HG03103 (cell line): ENCODE data around the gene RNU7-1.

Experiments
- ATAC-seq: cut with Tn5 transposase; IDR thresholded peaks from one replicate; pipeline ENCODE4 v1.9.1; 2021; ENCODE audit warnings: low read depth; ENCODE audit not compliant: unreplicated experiment

RNU7-1 gene

GRCh38 chr12:6936636-6937480 is 6.8 kb upstream of the RNU7-1 start:
- ATAC-seq: no peak

GRCh38 chr12:6937481-6938352 is 5.9 kb upstream of the RNU7-1 start:
- peak; percentile 85 for ATAC-seq

- ATAC-seq: no peak
Measured at GRCh38 chr12:6938353-6939190, 5.0 kb upstream of the RNU7-1 start.

GRCh38 chr12:6939191-6939540 is 4.5 kb upstream of the RNU7-1 start:
- no peak for ATAC-seq

- ATAC-seq: no peak
Measured at GRCh38 chr12:6941267-6941666, 2.3 kb upstream of the RNU7-1 start.

- ATAC-seq: no peak
Measured at GRCh38 chr12:6941782-6942181, 1.8 kb upstream of the RNU7-1 start.

GRCh38 chr12:6942331-6942665 is 1.3 kb upstream of the RNU7-1 start:
- ATAC-seq: no peak

- ATAC-seq: no peak
Measured at GRCh38 chr12:6943389-6943721, 261 bp upstream of the RNU7-1 start.

GRCh38 chr12:6944381-6945186 is 968 bp downstream of the RNU7-1 start:
- peak; percentile 43 for ATAC-seq

GRCh38 chr12:6945613-6946012 is 2.0 kb downstream of the RNU7-1 start:
- no peak for ATAC-seq

GRCh38 chr12:6946033-6946919 is 2.7 kb downstream of the RNU7-1 start:
- no peak for ATAC-seq

GRCh38 chr12:6946920-6947374 is 3.3 kb downstream of the RNU7-1 start:
- ATAC-seq: no peak

- ATAC-seq: no peak
Measured at GRCh38 chr12:6947615-6948014, 4.0 kb downstream of the RNU7-1 start.

GRCh38 chr12:6948873-6949594 is 5.4 kb downstream of the RNU7-1 start:
- no peak for ATAC-seq

GRCh38 chr12:6950401-6950801 is 6.8 kb downstream of the RNU7-1 start:
- no peak for ATAC-seq

- no peak for ATAC-seq
Measured at GRCh38 chr12:6950811-6951540, 7.4 kb downstream of the RNU7-1 start, which contains the start of gene PTPN6. TSS of gene PTPN6 (plus strand) at chr12:6951356. CDS start at chr12:6951513, 157 bp downstream.

GRCh38 chr12:6951551-6952120 is 8.0 kb downstream of the RNU7-1 start:
- ATAC-seq: no peak
